SK-N-SH treated with all-trans-retinoic acid at 6 μM for 48 hours (cell line): Measurements from ENCODE around the gene BRD3.

Source experiments
- ARNTL ChIP-seq: fragments of 450-650 bp; formaldehyde crosslinking; IDR thresholded peaks from 2 replicates; pipeline ENCODE4 v1.5.0; 2020; ENCODE audit warnings: low read depth, mild to moderate bottlenecking, moderate library complexity, borderline replicate concordance
- ESRRG ChIP-seq: fragments of 250-450 bp; sonication (Bioruptor Pico); IDR thresholded peaks from 2 replicates; pipeline ENCODE4 v1.6.1; 2021; ENCODE audit warnings: mild to moderate bottlenecking
- GLIS3 ChIP-seq: fragments of 250-450 bp; sonication (Bioruptor Pico); IDR thresholded peaks from 2 replicates; pipeline ENCODE4 v1.5.0; 2020; ENCODE audit warnings: mild to moderate bottlenecking, moderate library complexity
- OSR1 ChIP-seq: fragments of 250-450 bp; sonication (Bioruptor Pico); IDR thresholded peaks from 2 replicates; pipeline ENCODE4 v1.8.0; 2022; ENCODE audit warnings: moderate library complexity, mild to moderate bottlenecking, inconsistent platforms
- PPARA ChIP-seq: fragments of 250-450 bp; sonication (Bioruptor Pico); IDR thresholded peaks from 2 replicates; pipeline ENCODE4 v1.5.0; 2020; ENCODE audit warnings: mild to moderate bottlenecking, borderline replicate concordance
- SNAI2 ChIP-seq: fragments of 250-450 bp; sonication (Bioruptor Pico); IDR thresholded peaks from 2 replicates; pipeline ENCODE4 v1.5.0; 2020; ENCODE audit warnings: mild to moderate bottlenecking, moderate library complexity
- ZFP30 ChIP-seq: fragments of 450-650 bp; formaldehyde crosslinking; IDR thresholded peaks from 2 replicates; pipeline ENCODE4 v1.5.0; 2022; ENCODE audit warnings: mild to moderate bottlenecking, moderate library complexity
- TF ChIP-seq, protein P1 (sequence below): fragments of 250-450 bp; sonication (Bioruptor Pico); IDR thresholded peaks from 2 replicates; pipeline ENCODE4 v1.8.0; 2021; ENCODE audit warnings: low read depth, mild to moderate bottlenecking, moderate library complexity, borderline replicate concordance

DNA sequence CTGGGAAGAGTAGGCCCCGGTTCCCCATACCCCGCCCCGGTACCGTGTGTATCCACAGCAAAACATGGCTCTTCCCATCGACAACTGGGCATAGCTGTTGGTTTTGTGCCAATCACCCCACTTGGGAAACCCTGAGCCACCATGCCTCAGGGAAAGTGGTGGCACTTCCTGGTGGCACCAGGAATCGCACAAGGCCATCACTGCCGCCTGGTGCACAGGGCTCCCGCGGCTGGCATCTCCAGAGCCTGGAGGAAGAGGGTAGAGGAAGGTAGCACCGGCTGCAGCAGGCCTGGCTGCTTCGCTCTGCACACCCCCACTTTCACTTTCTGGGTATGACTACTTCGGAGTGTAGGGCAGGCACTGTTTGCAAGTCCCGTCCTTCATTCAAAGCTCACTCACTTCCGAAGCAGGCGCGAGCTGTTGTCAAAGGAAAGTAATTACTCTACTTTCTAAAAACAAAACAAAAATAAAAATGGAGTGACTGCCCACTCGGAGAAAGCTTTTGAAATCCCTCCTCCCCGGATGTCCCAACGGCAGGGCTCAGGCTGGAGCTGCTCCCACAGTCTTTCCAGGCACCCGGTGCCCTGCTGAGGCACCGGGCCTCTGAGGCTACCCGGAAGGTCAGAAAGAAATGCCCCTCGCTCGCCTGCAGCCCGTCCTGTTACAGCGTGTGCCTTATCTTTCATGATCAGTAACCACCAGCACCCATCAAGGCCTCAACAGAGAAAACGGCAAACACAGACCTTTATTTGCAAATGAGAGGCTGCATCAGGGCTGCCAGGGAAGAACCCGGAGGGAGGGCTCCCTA, 2.0 kb downstream of the BRD3 start:
- TF ChIP-seq OSR1 (CRISPR knock-in tag), result no peak
- no peak for TF ChIP-seq ESRRG (CRISPR knock-in tag)
- no peak for TF ChIP-seq ZFP30 (CRISPR knock-in tag)
- TF ChIP-seq, protein P1, sequence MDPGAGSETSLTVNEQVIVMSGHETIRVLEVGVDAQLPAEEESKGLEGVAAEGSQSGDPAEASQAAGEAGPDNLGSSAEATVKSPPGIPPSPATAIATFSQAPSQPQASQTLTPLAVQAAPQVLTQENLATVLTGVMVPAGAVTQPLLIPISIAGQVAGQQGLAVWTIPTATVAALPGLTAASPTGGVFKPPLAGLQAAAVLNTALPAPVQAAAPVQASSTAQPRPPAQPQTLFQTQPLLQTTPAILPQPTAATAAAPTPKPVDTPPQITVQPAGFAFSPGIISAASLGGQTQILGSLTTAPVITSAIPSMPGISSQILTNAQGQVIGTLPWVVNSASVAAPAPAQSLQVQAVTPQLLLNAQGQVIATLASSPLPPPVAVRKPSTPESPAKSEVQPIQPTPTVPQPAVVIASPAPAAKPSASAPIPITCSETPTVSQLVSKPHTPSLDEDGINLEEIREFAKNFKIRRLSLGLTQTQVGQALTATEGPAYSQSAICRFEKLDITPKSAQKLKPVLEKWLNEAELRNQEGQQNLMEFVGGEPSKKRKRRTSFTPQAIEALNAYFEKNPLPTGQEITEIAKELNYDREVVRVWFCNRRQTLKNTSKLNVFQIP (CRISPR knock-in tag), result no peak
- TF ChIP-seq ARNTL (CRISPR knock-in tag), result no peak
- no peak for TF ChIP-seq GLIS3 (CRISPR knock-in tag)
- TF ChIP-seq SNAI2 (CRISPR knock-in tag), result no peak
- no peak for TF ChIP-seq PPARA (CRISPR knock-in tag)
